Measurements from ENCODE around the gene CLRN2.

DNA sequence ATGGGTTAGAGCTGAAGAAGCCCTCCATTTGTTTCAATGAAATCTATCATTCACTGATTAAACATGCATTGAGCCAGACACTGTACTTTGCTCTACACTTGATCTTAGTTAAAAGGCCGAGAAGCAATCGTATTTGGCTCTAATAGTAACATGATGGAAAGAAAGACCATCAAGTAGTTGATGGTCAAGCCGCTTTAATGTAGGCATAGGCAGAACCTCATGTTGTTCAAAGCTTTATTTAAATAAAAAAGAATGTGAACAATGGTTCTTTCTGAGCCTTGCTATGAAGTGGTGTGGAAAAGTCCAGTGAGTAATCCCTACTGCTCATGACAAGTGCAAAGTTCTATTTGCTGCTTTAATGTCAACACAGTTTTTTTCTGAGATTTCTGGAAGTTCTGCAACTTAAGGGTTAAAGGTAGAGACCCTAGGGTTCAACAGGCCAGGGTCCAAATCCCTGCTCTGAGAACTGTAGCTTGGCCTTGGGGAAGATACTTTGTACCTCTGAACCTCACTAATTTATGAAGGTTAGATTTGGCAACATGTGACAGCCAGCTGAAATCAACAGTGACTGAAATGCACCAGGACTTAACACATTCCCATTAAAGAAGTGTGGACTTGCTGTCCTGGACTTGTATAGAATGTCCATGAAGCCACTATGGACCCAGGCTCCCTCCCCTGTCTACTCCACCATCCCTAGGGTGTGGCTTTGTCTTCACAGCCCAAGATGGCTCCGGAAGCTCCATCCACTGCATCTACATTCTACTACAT, 44.2 kb downstream of the CLRN2 start:
- TF ChIP-seq CTCF (IDR thresholded peaks at IDR 0.05) (no peak), NR3C1 (CRISPR knock-in tag; conservative IDR thresholded peaks at IDR 0.05; ENCODE audit: low read depth) (no peak), ZNF138 (CRISPR knock-in tag; conservative IDR thresholded peaks at IDR 0.05) (no peak), TEAD4 (CRISPR knock-in tag; IDR thresholded peaks at IDR 0.05) (no peak), JUN (CRISPR knock-in tag; IDR thresholded peaks at IDR 0.05) (no peak), E2F5 (CRISPR knock-in tag; IDR thresholded peaks at IDR 0.05) (no peak), MAX (CRISPR knock-in tag; IDR thresholded peaks at IDR 0.05) (no peak)
- TF ChIP-seq, protein P1, sequence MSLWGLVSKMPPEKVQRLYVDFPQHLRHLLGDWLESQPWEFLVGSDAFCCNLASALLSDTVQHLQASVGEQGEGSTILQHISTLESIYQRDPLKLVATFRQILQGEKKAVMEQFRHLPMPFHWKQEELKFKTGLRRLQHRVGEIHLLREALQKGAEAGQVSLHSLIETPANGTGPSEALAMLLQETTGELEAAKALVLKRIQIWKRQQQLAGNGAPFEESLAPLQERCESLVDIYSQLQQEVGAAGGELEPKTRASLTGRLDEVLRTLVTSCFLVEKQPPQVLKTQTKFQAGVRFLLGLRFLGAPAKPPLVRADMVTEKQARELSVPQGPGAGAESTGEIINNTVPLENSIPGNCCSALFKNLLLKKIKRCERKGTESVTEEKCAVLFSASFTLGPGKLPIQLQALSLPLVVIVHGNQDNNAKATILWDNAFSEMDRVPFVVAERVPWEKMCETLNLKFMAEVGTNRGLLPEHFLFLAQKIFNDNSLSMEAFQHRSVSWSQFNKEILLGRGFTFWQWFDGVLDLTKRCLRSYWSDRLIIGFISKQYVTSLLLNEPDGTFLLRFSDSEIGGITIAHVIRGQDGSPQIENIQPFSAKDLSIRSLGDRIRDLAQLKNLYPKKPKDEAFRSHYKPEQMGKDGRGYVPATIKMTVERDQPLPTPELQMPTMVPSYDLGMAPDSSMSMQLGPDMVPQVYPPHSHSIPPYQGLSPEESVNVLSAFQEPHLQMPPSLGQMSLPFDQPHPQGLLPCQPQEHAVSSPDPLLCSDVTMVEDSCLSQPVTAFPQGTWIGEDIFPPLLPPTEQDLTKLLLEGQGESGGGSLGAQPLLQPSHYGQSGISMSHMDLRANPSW (CRISPR knock-in tag; conservative IDR thresholded peaks at IDR 0.05; ENCODE audit: low read depth), result no peak
- TF ChIP-seq, protein P2, sequence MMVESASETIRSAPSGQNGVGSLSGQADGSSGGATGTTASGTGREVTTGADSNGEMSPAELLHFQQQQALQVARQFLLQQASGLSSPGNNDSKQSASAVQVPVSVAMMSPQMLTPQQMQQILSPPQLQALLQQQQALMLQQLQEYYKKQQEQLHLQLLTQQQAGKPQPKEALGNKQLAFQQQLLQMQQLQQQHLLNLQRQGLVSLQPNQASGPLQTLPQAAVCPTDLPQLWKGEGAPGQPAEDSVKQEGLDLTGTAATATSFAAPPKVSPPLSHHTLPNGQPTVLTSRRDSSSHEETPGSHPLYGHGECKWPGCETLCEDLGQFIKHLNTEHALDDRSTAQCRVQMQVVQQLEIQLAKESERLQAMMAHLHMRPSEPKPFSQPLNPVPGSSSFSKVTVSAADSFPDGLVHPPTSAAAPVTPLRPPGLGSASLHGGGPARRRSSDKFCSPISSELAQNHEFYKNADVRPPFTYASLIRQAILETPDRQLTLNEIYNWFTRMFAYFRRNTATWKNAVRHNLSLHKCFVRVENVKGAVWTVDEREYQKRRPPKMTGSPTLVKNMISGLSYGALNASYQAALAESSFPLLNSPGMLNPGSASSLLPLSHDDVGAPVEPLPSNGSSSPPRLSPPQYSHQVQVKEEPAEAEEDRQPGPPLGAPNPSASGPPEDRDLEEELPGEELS (CRISPR knock-in tag; IDR thresholded peaks at IDR 0.05), result no peak
- TF ChIP-seq, protein P3, sequence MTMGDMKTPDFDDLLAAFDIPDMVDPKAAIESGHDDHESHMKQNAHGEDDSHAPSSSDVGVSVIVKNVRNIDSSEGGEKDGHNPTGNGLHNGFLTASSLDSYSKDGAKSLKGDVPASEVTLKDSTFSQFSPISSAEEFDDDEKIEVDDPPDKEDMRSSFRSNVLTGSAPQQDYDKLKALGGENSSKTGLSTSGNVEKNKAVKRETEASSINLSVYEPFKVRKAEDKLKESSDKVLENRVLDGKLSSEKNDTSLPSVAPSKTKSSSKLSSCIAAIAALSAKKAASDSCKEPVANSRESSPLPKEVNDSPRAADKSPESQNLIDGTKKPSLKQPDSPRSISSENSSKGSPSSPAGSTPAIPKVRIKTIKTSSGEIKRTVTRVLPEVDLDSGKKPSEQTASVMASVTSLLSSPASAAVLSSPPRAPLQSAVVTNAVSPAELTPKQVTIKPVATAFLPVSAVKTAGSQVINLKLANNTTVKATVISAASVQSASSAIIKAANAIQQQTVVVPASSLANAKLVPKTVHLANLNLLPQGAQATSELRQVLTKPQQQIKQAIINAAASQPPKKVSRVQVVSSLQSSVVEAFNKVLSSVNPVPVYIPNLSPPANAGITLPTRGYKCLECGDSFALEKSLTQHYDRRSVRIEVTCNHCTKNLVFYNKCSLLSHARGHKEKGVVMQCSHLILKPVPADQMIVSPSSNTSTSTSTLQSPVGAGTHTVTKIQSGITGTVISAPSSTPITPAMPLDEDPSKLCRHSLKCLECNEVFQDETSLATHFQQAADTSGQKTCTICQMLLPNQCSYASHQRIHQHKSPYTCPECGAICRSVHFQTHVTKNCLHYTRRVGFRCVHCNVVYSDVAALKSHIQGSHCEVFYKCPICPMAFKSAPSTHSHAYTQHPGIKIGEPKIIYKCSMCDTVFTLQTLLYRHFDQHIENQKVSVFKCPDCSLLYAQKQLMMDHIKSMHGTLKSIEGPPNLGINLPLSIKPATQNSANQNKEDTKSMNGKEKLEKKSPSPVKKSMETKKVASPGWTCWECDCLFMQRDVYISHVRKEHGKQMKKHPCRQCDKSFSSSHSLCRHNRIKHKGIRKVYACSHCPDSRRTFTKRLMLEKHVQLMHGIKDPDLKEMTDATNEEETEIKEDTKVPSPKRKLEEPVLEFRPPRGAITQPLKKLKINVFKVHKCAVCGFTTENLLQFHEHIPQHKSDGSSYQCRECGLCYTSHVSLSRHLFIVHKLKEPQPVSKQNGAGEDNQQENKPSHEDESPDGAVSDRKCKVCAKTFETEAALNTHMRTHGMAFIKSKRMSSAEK (CRISPR knock-in tag; IDR thresholded peaks at IDR 0.05; ENCODE audit: borderline replicate concordance), result no peak
